ENCODE measurements around the gene POLR3C.
A peak's percentile ranks its signal among the peaks of the same experiment; 100 is the strongest.

DNA sequence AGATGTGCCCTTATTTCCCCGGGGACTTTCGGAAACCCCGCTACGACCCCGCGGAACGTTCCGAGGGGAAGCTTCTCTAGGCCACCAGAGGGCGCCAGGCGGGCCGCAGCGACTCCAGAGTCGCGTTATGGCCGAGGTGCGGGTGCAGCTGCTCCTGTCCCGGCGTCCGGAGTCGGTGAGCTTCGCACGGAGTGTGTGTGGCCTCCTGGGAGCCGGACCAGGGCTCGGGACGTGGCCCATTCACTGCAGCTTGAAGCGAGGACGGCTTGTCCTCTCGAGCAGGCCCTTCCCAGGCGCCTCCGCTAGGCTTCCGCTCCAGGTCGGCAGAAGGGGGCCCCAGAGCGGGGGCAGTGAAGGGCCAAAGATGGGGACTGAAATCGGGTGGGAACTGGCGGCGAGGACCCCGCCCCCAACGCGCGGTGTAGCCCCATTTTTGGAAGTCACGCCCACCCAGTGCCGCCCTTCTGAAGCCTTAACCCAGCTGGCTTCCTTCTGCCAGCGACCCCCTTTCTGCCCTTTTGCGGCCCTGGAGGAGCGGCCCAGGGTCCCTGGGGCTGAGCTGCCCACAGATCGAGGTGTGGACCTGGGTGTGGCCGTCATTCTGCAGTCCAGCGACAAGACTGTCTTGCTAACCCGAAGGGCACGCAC lies 21.6 kb downstream of the POLR3C start, which contains the start of gene NUDT17:
- TF ChIP-seq EZH2 (IDR thresholded peaks at IDR 0.05; ENCODE audit: borderline replicate concordance, insufficient read depth, low read depth, low read length, poor library complexity, severe bottlenecking): no peak
- TF ChIP-seq, protein P1, sequence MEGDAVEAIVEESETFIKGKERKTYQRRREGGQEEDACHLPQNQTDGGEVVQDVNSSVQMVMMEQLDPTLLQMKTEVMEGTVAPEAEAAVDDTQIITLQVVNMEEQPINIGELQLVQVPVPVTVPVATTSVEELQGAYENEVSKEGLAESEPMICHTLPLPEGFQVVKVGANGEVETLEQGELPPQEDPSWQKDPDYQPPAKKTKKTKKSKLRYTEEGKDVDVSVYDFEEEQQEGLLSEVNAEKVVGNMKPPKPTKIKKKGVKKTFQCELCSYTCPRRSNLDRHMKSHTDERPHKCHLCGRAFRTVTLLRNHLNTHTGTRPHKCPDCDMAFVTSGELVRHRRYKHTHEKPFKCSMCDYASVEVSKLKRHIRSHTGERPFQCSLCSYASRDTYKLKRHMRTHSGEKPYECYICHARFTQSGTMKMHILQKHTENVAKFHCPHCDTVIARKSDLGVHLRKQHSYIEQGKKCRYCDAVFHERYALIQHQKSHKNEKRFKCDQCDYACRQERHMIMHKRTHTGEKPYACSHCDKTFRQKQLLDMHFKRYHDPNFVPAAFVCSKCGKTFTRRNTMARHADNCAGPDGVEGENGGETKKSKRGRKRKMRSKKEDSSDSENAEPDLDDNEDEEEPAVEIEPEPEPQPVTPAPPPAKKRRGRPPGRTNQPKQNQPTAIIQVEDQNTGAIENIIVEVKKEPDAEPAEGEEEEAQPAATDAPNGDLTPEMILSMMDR (IDR thresholded peaks at IDR 0.05): peak; percentile 90

Measured in B cell (primary cell).